Astrocyte of the cerebellum (primary cell): Measurements from ENCODE around the gene FSD1.

Experiments
- DNase-seq: peaks from one replicate; pipeline ENCODE4 v3.0.0-alpha.2; 2011; ENCODE audit warnings: low read depth
- H3K4me3 ChIP-seq: 2 replicates; pipeline ENCODE4 v1.5.1; 2011; ENCODE audit warnings: mild to moderate bottlenecking, low read depth, low read length, moderate library complexity
- in situ Hi-C: cut with HindIII; loops from 2 replicates; pipeline ENCODE4 v1.10.0; 2017; ENCODE audit warnings: low sequenced_read_pairs
- TF ChIP-seq, protein P1 (sequence below): IDR thresholded peaks from 2 replicates; pipeline ENCODE4 v1.5.1; 2012; ENCODE audit warnings: low read length, low read depth, moderate library complexity, mild to moderate bottlenecking; ENCODE audit errors: missing control alignments

FSD1 gene

DNA sequence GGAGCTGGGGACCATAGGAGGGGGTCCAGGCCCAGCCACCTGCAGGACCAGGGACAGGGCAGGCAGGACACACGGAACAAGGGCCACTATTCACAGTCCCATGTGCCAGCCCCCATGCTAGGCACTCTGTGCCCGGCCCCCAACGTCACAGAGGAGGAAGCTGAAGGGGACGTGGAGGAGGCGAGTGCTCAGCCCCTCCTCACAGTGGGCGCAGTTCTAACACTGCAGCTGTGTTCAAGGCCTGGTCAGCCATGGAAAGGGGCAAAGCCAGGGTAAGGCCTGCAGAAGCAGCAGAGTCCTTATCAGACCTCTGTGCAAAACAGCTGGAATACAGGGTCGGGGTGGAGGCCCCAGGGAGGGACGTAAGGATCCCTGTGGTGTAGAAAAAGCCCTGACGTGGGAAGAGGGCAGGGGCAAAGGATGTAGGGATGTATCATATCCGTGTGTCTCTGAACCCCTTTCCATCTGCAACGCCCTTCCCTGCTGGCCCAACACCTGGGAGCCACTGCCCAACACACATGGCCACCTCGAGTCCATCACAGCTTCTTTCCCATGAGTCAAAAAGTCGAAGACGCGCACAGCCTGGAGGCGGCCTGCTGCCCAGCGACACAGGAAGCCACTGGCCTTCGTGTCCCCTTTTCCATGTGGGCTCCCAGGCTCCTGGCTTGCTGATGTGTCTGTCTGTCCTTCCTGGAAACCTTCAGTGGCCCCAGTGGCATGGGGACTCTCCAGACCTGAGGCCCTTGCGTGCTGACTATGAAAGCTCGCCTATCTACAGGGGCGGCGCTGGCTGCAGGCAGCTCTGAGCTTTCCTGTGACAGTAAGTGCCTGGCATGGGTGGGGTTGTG is 68.0 kb downstream of the FSD1 start:
- TF ChIP-seq, protein P1, sequence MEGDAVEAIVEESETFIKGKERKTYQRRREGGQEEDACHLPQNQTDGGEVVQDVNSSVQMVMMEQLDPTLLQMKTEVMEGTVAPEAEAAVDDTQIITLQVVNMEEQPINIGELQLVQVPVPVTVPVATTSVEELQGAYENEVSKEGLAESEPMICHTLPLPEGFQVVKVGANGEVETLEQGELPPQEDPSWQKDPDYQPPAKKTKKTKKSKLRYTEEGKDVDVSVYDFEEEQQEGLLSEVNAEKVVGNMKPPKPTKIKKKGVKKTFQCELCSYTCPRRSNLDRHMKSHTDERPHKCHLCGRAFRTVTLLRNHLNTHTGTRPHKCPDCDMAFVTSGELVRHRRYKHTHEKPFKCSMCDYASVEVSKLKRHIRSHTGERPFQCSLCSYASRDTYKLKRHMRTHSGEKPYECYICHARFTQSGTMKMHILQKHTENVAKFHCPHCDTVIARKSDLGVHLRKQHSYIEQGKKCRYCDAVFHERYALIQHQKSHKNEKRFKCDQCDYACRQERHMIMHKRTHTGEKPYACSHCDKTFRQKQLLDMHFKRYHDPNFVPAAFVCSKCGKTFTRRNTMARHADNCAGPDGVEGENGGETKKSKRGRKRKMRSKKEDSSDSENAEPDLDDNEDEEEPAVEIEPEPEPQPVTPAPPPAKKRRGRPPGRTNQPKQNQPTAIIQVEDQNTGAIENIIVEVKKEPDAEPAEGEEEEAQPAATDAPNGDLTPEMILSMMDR = no peak
- in situ Hi-C loops = no loop called here
- H3K4me3 ChIP-seq = no peak overlapping the region
- no peak for DNase-seq

DNA sequence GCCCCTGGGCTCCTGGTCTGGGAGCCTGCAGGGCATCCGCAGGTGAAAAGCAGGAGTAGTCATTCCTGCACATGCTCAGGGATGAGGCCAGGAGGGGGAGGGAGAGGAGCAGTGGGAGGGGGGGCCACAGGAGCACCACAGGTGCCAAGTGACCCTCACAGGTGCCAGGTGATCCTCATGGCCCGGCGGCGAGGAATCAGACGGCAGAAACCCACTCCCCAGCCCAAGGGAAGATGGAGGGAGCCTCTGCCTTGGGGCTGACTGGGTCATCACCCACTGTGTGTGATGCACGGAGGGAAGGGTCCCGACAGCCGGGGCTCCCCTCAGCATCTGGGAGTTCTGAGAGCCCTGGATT is 68.6 kb downstream of the FSD1 start:
- in situ Hi-C loops = no loop called here
- H3K4me3 ChIP-seq = no peak overlapping the region
- DNase-seq = no peak
- TF ChIP-seq, protein P1 = no peak
